Epithelial cell of umbilical artery (primary cell): ENCODE results near the gene SH2D1A. TPM values are rescaled to one million over a fixed set of nuclear protein-coding genes. Genes with fewer than 3 reads are reported as not detected.

ENCODE experiments used
- total RNA-seq: library from RNA; depleted of rRNA; stranded (reverse); fragments of >200 nt; gene quantifications from 2 replicates; pipeline ENCODE4 v1.2.3, GENCODE V29; 2014

The SH2D1A gene
- total RNA-seq, result not detected in 2 replicates

GRCh38 chrX:124346117-124346876 lies at the start of gene SH2D1A:
SH2D1A (plus strand) TSS chrX:124346563; CDS start chrX:124346643, 80 bp downstream.

GRCh38 chrX:124332481-124333424 lies 13.6 kb upstream of the SH2D1A start, which contains the start of gene TEX13D:
TEX13D (plus strand) TSS chrX:124332660; CDS start chrX:124332918, 258 bp downstream.

Other genes with a start within 250 kb of the SH2D1A start
- not detected in 2 replicates for gene TEX13D, start 13.9 kb upstream of the SH2D1A start, total RNA-seq